Smooth muscle cell of the brain vasculature (primary cell): ENCODE measurements around the gene MAZ.
"Not testable (repeated sequence)": the region's sequence is repeated elsewhere in the genome, so short reads cannot be mapped to it uniquely, and the experiment has no call there.

Experiments used
- DNase-seq: peaks from one replicate; pipeline ENCODE4 v3.0.0-alpha.2; 2012; ENCODE audit warnings: low read depth, low spot score

MAZ gene

DNA sequence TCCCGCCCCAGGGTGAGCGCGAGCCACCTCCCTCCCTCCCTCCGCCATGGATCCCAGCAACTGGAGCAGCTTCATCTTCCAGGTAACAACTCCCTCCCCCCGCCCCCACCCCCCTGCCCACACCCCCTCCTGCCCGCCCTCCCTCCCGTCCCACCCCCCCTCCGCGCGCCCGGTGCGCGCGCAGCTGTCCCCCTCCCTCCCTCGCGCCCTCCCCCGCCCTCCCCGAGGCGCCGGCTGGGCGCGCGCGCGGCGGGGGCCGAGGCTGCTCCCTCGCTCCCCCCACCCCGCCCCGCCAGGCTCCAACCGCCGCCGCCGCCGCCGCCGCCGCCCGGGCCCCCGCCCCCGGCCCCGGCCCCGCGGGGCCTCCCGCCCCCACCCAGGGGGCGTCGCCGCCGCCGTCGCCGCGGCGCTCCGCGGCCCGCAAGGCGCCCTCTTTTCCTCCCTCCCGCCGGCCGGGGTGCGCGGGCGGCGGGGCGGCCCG is at the start of gene MAZ:
TSS of gene MAZ (plus strand) at position 431 of the 481 bp plus-strand sequence. CDS start 173 bp downstream, outside the sequence.
- DNase-seq = no peak

GRCh38 chr16:29756654-29757053 is 49.7 kb upstream of the MAZ start:
- no peak for DNase-seq

DNA sequence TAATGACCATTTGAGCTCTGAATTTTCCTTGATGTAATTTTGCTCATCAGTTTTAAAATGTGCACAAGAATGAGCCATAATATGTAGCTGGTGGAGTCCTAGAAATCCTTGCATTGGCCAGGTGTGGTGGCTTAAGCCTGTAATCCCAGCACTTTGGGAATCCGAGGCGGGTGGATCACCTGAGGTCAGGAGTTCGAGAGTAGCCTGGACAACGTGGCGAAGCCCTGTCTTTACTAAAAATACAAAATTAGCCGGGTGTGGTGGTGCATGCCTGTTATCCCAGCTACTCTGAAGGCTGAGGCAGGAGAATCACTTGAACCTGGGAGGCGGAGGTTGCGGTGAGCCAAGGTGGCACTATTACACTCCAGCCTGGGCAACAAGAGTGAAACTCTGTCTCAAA is 49.2 kb upstream of the MAZ start:
- not testable (repeated sequence) for DNase-seq

DNA sequence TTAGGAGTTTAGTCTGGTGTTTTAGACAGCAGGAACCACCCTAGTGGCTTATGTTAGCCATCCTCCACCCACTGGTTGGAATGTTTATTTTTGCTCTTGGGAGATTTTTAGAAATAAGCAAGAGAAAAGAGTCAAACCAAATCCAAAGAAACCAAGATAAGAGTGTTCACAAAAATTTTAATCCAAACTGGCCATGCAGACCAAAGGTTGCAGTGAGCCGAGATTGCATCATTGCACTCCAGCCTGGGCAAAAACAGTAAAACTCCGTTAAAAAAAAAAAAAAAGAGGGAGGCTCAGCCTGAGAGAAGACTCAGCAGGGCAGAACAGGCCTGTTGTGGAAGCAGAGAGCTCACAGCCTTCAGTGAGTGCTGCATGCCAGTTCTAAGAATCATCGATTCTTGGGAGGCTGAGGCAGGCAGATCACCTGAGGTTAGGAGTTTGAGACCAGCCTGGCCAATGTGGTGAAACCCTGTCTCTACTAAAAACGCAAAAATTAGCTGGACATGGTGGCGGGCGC is 48.3 kb upstream of the MAZ start:
- DNase-seq = no peak

GRCh38 chr16:29760567-29761279 is 45.6 kb upstream of the MAZ start:
- no peak for DNase-seq

DNA sequence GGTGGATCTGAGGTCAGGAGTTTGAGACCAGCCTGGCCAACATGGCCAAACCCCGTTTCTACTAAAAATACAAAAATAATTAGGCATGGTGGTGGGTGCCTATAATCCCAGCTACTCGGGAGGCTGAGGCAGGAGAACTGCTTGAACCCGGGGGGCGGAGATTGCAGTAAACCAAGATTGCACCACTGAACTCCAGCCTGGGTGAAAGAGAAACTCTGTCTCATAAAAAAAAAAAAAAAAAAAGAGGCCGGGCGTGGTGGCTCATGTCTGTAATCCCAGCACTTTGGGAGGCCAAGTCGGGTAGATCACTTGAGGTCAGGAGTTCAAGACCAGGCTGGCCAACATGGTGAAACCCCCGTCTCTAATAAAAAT is 45.1 kb upstream of the MAZ start:
- DNase-seq = not testable (repeated sequence)

DNA sequence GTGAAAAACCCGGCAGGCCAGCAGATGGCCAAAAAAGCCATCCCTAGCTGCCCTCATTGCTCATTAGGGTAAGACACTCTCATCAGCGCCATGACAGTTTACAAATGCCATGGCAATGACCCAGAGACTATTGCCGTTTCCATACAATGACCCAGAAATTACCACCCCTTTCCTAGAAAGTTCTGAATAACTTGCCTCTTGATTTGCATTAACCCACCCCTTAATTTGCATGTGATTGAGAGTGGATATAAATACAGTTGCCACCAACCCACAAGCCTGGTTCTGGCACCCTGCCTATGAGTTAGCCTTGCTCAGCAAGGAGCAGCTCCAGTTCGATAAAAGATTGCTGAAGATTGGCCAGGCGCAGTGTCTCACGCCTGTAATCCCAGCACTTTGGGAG is 44.4 kb upstream of the MAZ start:
- no peak for DNase-seq

DNA sequence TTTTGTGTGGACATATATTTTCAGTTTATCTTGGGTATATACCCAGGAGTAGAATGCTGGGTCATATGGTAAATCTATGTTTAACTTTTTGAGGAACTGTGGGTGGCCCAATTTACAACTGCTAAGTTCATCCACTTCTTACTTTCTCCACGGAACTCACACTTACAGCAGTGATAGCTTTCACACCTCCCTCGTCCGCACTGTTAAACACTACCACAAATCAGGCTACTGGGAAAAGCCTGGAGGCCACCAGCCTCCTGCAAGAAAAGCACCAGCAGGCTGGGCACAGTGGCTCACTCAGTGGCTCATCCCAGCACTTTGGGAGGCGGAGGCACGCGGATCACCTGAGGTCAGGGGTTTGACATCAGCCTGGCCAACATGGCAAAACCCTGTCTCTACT is 43.0 kb upstream of the MAZ start:
- DNase-seq = no peak

GRCh38 chr16:29765167-29766032 is 40.9 kb upstream of the MAZ start:
- DNase-seq = no peak

- DNase-seq = no peak
Observed at GRCh38 chr16:29766571-29766970, 39.8 kb upstream of the MAZ start.

DNA sequence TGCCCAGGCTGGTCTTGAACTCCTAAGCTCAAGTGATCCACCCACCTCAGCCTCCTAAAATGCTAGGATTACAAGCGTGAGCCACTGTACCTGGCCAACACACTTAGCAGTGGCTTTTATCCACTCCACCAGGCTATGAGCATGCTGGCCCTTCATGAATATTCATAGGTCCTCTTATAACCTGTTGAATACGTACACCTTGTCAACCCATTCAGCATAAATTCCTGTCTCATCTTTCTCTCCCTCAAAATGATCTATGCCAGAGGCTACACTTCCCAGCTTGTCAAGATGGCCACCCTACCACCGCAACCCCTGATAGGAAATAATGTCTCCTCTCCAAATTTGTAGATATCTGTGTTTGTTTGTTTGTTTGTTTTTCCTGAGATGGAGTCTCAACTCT is 39.3 kb upstream of the MAZ start:
- no peak for DNase-seq

- DNase-seq = no peak
Observed at GRCh38 chr16:29769507-29769906, 36.8 kb upstream of the MAZ start.

DNA sequence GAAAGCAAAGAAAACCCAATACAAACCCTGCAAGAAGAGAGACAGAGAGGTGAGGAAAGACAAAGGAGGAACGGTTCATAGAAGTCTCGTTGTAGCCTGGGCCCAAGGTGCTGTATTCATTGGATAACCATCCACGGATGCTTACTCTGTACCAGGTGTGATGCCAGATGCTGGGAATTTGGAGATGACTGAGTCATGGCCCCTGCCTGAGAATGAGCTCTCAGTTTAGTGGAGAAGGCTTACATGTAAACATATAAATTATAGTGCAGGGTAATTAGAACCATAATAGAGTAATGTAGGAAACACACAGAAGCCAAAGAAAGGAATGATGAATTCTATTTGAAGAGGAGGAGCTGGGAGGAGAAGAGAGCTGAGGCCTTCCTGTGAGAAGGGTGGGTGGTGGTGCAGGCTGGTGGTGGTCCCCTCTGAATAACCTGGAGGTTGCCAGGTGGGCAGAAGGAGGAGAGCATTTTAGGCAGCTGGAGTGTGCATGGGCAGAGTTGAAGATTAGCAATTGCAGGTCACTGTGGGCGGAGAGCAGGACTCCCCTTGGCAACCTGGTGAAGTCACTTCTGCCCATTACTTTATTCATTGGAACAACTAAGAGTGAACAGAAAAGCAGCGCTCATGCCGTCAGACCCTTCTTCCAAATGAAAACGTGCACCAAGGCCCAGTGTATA is 35.9 kb upstream of the MAZ start:
- no peak for DNase-seq

GRCh38 chr16:29772330-29772729 is 34.0 kb upstream of the MAZ start:
- not testable (repeated sequence) for DNase-seq

- no peak for DNase-seq
Observed at GRCh38 chr16:29774730-29775129, 31.6 kb upstream of the MAZ start.

GRCh38 chr16:29775742-29776408 is 30.5 kb upstream of the MAZ start:
- DNase-seq = no peak

GRCh38 chr16:29777576-29778350 is 28.6 kb upstream of the MAZ start, which contains the start of gene ZG16:
ZG16 (plus strand) TSS chr16:29778256; CDS start chr16:29779267, 1,011 bp downstream.
- DNase-seq = no peak

- no peak for DNase-seq
Observed at GRCh38 chr16:29779474-29779873, 26.9 kb upstream of the MAZ start.

- not testable (repeated sequence) for DNase-seq
Observed at GRCh38 chr16:29783094-29783953, 23.0 kb upstream of the MAZ start.

DNA sequence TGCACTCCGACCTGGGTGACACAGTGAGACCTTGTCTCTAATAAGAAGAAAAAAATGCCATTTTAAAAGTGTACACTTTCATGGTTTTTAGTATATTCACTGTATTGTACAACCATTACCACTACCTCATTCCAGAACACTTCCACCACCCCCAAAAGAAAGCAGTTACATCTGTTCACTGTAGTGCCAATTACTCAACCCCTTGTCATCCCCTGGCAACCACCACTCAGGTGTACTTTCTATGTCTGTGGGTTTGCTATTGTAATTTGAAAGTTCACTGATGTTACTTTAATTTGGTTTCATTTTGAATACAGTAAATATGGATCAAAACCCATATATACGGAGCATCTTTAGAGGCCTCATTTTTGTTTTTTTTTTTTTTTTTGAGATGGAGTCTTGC is 22.2 kb upstream of the MAZ start:
- DNase-seq = no peak
